WTC11 (cell line): ENCODE results near the gene PAPSS1. TPM values are rescaled to one million over a fixed set of nuclear protein-coding genes. Genes with fewer than 3 reads are reported as not detected.

Experiments used
- ATAC-seq: fragments of 200-7000 bp; cut with Tn5 transposase; 2 replicates; pipeline ENCODE4 v1.10.0; 2021; ENCODE audit warnings: mild to moderate bottlenecking, moderate library complexity
- CTCF ChIA-PET: fragments of 300-600 bp; sonication (Branson Sonifier 250); formaldehyde crosslinking; loops from one replicate; lab custom pipeline; 2021; ENCODE audit warnings: antibody characterized with exemption; lab: Charles Lee
- POLR2A ChIA-PET: fragments of 350-600 bp; sonication (Branson Sonifier 250); formaldehyde crosslinking; loops from one replicate; lab custom pipeline; 2021; ENCODE audit warnings: antibody characterized with exemption; lab: Charles Lee
- DNase-seq: peaks from one replicate; pipeline ENCODE4 v3.0.0; 2021; ENCODE audit warnings: low spot score
- H3K27ac Mint-ChIP-seq: 2 replicates; pipeline ENCODE4 v1.8.0; 2021; ENCODE audit warnings: mixed read lengths
- H3K27me3 Mint-ChIP-seq: 2 replicates; pipeline ENCODE4 v1.8.0; 2021; ENCODE audit warnings: low read depth, mild to moderate bottlenecking, moderate library complexity, mixed read lengths
- H3K36me3 Mint-ChIP-seq: 2 replicates; pipeline ENCODE4 v1.8.0; 2021; ENCODE audit warnings: mixed read lengths
- H3K4me1 Mint-ChIP-seq: 2 replicates; pipeline ENCODE4 v1.8.0; 2022; ENCODE audit warnings: mixed read lengths
- H3K4me3 Mint-ChIP-seq: 2 replicates; pipeline ENCODE4 v1.8.0; 2021; ENCODE audit warnings: mild to moderate bottlenecking, moderate library complexity, mixed read lengths
- H3K9me3 Mint-ChIP-seq: 2 replicates; pipeline ENCODE4 v1.8.0; 2021; ENCODE audit warnings: mixed read lengths
- ATF1 ChIP-seq: sonication (generic); formaldehyde crosslinking; IDR thresholded peaks from 2 replicates; pipeline ENCODE4 v1.8.1; 2023; ENCODE audit warnings: mild to moderate bottlenecking, moderate library complexity, missing genetic modification reagents
- ATF2 ChIP-seq: sonication (generic); formaldehyde crosslinking; IDR thresholded peaks from 2 replicates; pipeline ENCODE4 v1.8.1; 2022; ENCODE audit warnings: low read depth, missing genetic modification reagents, borderline replicate concordance
- CBFB ChIP-seq: sonication (generic); formaldehyde crosslinking; IDR thresholded peaks from 2 replicates; pipeline ENCODE4 v1.8.1; 2022; ENCODE audit warnings: mild to moderate bottlenecking, low read depth, missing genetic modification reagents
- CDX4 ChIP-seq: fragments of 250-450 bp; sonication (Bioruptor Pico); IDR thresholded peaks from 2 replicates; pipeline ENCODE4 v1.9.0; 2021; ENCODE audit warnings: moderate library complexity, mild to moderate bottlenecking, inconsistent platforms, borderline replicate concordance
- E2F4 ChIP-seq: sonication (generic); formaldehyde crosslinking; IDR thresholded peaks from 2 replicates; pipeline ENCODE4 v1.8.1; 2022; ENCODE audit warnings: low read depth, mild to moderate bottlenecking, moderate library complexity, missing genetic modification reagents, borderline replicate concordance
- E2F5 ChIP-seq: sonication (generic); formaldehyde crosslinking; IDR thresholded peaks from 2 replicates; pipeline ENCODE4 v1.8.1; 2022; ENCODE audit warnings: mild to moderate bottlenecking, moderate library complexity, missing genetic modification reagents
- ELF4 ChIP-seq: sonication (generic); formaldehyde crosslinking; IDR thresholded peaks from 2 replicates; pipeline ENCODE4 v1.8.1; 2022; ENCODE audit warnings: low read depth, mild to moderate bottlenecking, moderate library complexity, missing genetic modification reagents
- ESRRA ChIP-seq: sonication (generic); formaldehyde crosslinking; IDR thresholded peaks from 2 replicates; pipeline ENCODE4 v1.8.1; 2022; ENCODE audit warnings: mild to moderate bottlenecking, missing genetic modification reagents, borderline replicate concordance
- FOXJ3 ChIP-seq: sonication (generic); formaldehyde crosslinking; IDR thresholded peaks from 2 replicates; pipeline ENCODE4 v1.9.0; 2021; ENCODE audit warnings: missing genetic modification reagents, mild to moderate bottlenecking, borderline replicate concordance
- GABPB1 ChIP-seq: sonication (generic); formaldehyde crosslinking; IDR thresholded peaks from 2 replicates; pipeline ENCODE4 v1.8.1; 2023; ENCODE audit warnings: mild to moderate bottlenecking, missing genetic modification reagents
- GRHL2 ChIP-seq: fragments of 250-450 bp; sonication (Bioruptor Pico); IDR thresholded peaks from 2 replicates; pipeline ENCODE4 v1.8.0; 2022; ENCODE audit warnings: mild to moderate bottlenecking, moderate library complexity; ENCODE audit not compliant: insufficient replicate concordance, severe bottlenecking
- MYBL2 ChIP-seq: sonication (generic); formaldehyde crosslinking; IDR thresholded peaks from 2 replicates; pipeline ENCODE4 v1.8.1; 2023; ENCODE audit warnings: mild to moderate bottlenecking, moderate library complexity, missing genetic modification reagents
- NR2C2 ChIP-seq: sonication (generic); formaldehyde crosslinking; IDR thresholded peaks from 2 replicates; pipeline ENCODE4 v1.8.0; 2022; ENCODE audit warnings: mild to moderate bottlenecking, missing genetic modification reagents
- PRRX2 ChIP-seq: fragments of 250-450 bp; sonication (Bioruptor Pico); IDR thresholded peaks from 2 replicates; pipeline ENCODE4 v1.8.0; 2021; ENCODE audit warnings: mild to moderate bottlenecking
- RORB ChIP-seq: fragments of 250-450 bp; sonication (Bioruptor Pico); IDR thresholded peaks from 2 replicates; pipeline ENCODE4 v1.9.0; 2021; ENCODE audit warnings: mild to moderate bottlenecking
- SMAD3 ChIP-seq: sonication (generic); formaldehyde crosslinking; IDR thresholded peaks from 2 replicates; pipeline ENCODE4 v1.8.0; 2022; ENCODE audit warnings: missing genetic modification reagents, mild to moderate bottlenecking, borderline replicate concordance
- SP1 ChIP-seq: sonication (generic); formaldehyde crosslinking; conservative IDR thresholded peaks from 2 replicates; pipeline ENCODE4 v1.8.1; 2022; ENCODE audit warnings: missing genetic modification reagents
- ZBTB21 ChIP-seq: sonication (generic); formaldehyde crosslinking; IDR thresholded peaks from 2 replicates; pipeline ENCODE4 v1.8.1; 2023; ENCODE audit warnings: mild to moderate bottlenecking, missing genetic modification reagents, borderline replicate concordance
- ZNF232 ChIP-seq: sonication (generic); formaldehyde crosslinking; IDR thresholded peaks from 2 replicates; pipeline ENCODE4 v1.8.0; 2022; ENCODE audit warnings: mild to moderate bottlenecking, missing genetic modification reagents
- total RNA-seq: library from RNA; stranded (reverse); gene quantifications from 3 replicates; pipeline ENCODE4 v1.2.3, GENCODE V29; 2021
- TF ChIP-seq, protein P1 (sequence below): sonication (generic); formaldehyde crosslinking; IDR thresholded peaks from 2 replicates; pipeline ENCODE4 v1.8.0; 2023; ENCODE audit warnings: mild to moderate bottlenecking, missing genetic modification reagents
- TF ChIP-seq, protein P2 (sequence below): fragments of 250-450 bp; sonication (Bioruptor Pico); IDR thresholded peaks from 2 replicates; pipeline ENCODE4 v1.8.0; 2021; ENCODE audit warnings: mild to moderate bottlenecking

PAPSS1 gene
- total RNA-seq, 1 experiment from 2014 or later: 62.9 TPM

- Mint-ChIP-seq H3K27me3 (no peaks in the 10 kb centered on the region), H3K27ac (peak overlapping the region; percentile 55), H3K9me3 (no peaks in the 10 kb centered on the region), H3K4me1 (peaks cover 28% of the 10 kb centered on the region), H3K4me3 (no peak overlapping the region), H3K36me3 (peaks cover 2% of the 10 kb centered on the region)
- ChIA-PET CTCF (no interaction called here), POLR2A (no interaction called here)
- ATAC-seq (peak; percentile 38; the same call in 1 of the 2 replicates), DNase-seq (no peak)
- TF ChIP-seq E2F5 (CRISPR knock-in tag): no peak
- TF ChIP-seq E2F4 (CRISPR knock-in tag): no peak
- TF ChIP-seq GABPB1 (CRISPR knock-in tag): no peak
- TF ChIP-seq ELF4 (CRISPR knock-in tag): no peak
- TF ChIP-seq FOXJ3 (CRISPR knock-in tag): no peak
- TF ChIP-seq PRRX2 (CRISPR knock-in tag): no peak
- TF ChIP-seq, protein P1, sequence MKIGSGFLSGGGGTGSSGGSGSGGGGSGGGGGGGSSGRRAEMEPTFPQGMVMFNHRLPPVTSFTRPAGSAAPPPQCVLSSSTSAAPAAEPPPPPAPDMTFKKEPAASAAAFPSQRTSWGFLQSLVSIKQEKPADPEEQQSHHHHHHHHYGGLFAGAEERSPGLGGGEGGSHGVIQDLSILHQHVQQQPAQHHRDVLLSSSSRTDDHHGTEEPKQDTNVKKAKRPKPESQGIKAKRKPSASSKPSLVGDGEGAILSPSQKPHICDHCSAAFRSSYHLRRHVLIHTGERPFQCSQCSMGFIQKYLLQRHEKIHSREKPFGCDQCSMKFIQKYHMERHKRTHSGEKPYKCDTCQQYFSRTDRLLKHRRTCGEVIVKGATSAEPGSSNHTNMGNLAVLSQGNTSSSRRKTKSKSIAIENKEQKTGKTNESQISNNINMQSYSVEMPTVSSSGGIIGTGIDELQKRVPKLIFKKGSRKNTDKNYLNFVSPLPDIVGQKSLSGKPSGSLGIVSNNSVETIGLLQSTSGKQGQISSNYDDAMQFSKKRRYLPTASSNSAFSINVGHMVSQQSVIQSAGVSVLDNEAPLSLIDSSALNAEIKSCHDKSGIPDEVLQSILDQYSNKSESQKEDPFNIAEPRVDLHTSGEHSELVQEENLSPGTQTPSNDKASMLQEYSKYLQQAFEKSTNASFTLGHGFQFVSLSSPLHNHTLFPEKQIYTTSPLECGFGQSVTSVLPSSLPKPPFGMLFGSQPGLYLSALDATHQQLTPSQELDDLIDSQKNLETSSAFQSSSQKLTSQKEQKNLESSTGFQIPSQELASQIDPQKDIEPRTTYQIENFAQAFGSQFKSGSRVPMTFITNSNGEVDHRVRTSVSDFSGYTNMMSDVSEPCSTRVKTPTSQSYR: no peak
- no peak for TF ChIP-seq CBFB (CRISPR knock-in tag)
- TF ChIP-seq SP1 (CRISPR knock-in tag): no peak
- no peak for TF ChIP-seq GRHL2 (CRISPR knock-in tag)
- no peak for TF ChIP-seq ATF1 (CRISPR knock-in tag)
- no peak for TF ChIP-seq ZNF232 (CRISPR knock-in tag)
- no peak for TF ChIP-seq NR2C2
- no peak for TF ChIP-seq CDX4
- TF ChIP-seq RORB (CRISPR knock-in tag): no peak
These were observed 61.4 kb downstream of the PAPSS1 start for GRCh38 chr4:107658400-107659336.

- ChIA-PET POLR2A (no interaction called here), CTCF (no interaction called here)
- no peak for ATAC-seq
- no peak overlapping the region for H3K27ac Mint-ChIP-seq
- H3K36me3 Mint-ChIP-seq: peaks cover 20% of the 10 kb centered on the region
- peaks cover 13% of the 10 kb centered on the region for H3K27me3 Mint-ChIP-seq
- no peak for DNase-seq
- TF ChIP-seq ATF2 (CRISPR knock-in tag): no peak
- no peak for TF ChIP-seq MYBL2 (CRISPR knock-in tag)
- TF ChIP-seq SMAD3 (CRISPR knock-in tag): no peak
- no peak for TF ChIP-seq PRRX2 (CRISPR knock-in tag)
- TF ChIP-seq SP1 (CRISPR knock-in tag): no peak
- TF ChIP-seq ZBTB21 (CRISPR knock-in tag): no peak
- TF ChIP-seq, protein P2, sequence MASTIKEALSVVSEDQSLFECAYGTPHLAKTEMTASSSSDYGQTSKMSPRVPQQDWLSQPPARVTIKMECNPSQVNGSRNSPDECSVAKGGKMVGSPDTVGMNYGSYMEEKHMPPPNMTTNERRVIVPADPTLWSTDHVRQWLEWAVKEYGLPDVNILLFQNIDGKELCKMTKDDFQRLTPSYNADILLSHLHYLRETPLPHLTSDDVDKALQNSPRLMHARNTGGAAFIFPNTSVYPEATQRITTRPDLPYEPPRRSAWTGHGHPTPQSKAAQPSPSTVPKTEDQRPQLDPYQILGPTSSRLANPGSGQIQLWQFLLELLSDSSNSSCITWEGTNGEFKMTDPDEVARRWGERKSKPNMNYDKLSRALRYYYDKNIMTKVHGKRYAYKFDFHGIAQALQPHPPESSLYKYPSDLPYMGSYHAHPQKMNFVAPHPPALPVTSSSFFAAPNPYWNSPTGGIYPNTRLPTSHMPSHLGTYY (CRISPR knock-in tag): no peak
- TF ChIP-seq ESRRA (CRISPR knock-in tag): no peak
- no peaks in the 10 kb centered on the region for H3K9me3 Mint-ChIP-seq
- no peak overlapping the region for H3K4me3 Mint-ChIP-seq
- peaks cover 27% of the 10 kb centered on the region for H3K4me1 Mint-ChIP-seq
These were observed 64.7 kb downstream of the PAPSS1 start for GRCh38 chr4:107655289-107655688.
